Heart left ventricle (tissue), 13 donors: ENCODE measurements around the gene NRP1.

Experiments used
- POLR2A ChIP-seq, 2 donors: fragments of 450-650 bp; IDR thresholded peaks; one replicate each; pipeline ENCODE4 v1.6.1; 2017; ENCODE audit warnings: antibody characterized with exemption in 2 of 2, mild to moderate bottlenecking in 2 of 2, moderate library complexity in 2 of 2
- TF ChIP-seq, protein P1 (sequence below), 12 donors: fragments of 200-600 bp; sonication (generic) in 4 of 12; IDR thresholded peaks; one replicate each; pipeline versions ENCODE4 v1.5.0 to v1.8.0; 2018 to 2022; ENCODE audit warnings: antibody characterized with exemption in 12 of 12, mild to moderate bottlenecking in 5 of 12
- donor health status: ischemic (EF 13 %, LVEDD 7.1; RV severe dilation, severe dysfunction).
- donor health status: DM: no; HTN: yes; CAD: no.
- donor health status: DM: no; HTN: no; CAD: no.
- donor health status: ischemic (EF 25% LVEDD 6.9; RV normal size, moderate dysfunction).
- donor health status: ischemic (EF 25% LVEDD 5.7; RV mildly dilated, moderate dysfunction).
- donor health status: ischemic (EF 35%, LVEDD 5.7; RV mildly dilated, moderate dysfunction).
- donor health status: nonischemic (EF 11% LVEDD 7.7; RV severe dilation, severe dysfunction).
- donor health status: DM: yes; HTN: yes; CAD: no.
- donor health status: PGD.
- donor health status: ischemic (EF 29% LVEDD 5.4; RV normal size, mild dysfunction).
- donor health status: nonischemic (EF 23%, LVEDD 6.1; RV moderate dilation, normal function).

- TF ChIP-seq, protein P1, sequence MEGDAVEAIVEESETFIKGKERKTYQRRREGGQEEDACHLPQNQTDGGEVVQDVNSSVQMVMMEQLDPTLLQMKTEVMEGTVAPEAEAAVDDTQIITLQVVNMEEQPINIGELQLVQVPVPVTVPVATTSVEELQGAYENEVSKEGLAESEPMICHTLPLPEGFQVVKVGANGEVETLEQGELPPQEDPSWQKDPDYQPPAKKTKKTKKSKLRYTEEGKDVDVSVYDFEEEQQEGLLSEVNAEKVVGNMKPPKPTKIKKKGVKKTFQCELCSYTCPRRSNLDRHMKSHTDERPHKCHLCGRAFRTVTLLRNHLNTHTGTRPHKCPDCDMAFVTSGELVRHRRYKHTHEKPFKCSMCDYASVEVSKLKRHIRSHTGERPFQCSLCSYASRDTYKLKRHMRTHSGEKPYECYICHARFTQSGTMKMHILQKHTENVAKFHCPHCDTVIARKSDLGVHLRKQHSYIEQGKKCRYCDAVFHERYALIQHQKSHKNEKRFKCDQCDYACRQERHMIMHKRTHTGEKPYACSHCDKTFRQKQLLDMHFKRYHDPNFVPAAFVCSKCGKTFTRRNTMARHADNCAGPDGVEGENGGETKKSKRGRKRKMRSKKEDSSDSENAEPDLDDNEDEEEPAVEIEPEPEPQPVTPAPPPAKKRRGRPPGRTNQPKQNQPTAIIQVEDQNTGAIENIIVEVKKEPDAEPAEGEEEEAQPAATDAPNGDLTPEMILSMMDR (IDR thresholded peaks at IDR 0.05): no peak
- no peak for TF ChIP-seq POLR2A (IDR thresholded peaks at IDR 0.05)
Observed at GRCh38 chr10:33231621-33232350, 102.7 kb downstream of the NRP1 start.
